Spleen (tissue), 7 donors: ENCODE data around the gene ARSK.

Experiments used
- POLR2A ChIP-seq, 3 donors: fragments of 450-650 bp; IDR thresholded peaks; one replicate each; pipeline ENCODE4 v1.5.1; 2017; ENCODE audit warnings: antibody characterized with exemption in 3 of 3, mild to moderate bottlenecking in 1 of 3
- POLR2AphosphoS5 ChIP-seq, 3 donors: sonication (generic); formaldehyde crosslinking; IDR thresholded peaks; one replicate each; pipeline ENCODE4 v1.5.1; 2017; ENCODE audit warnings: antibody characterized with exemption in 3 of 3
- TF ChIP-seq, protein P1 (sequence below), 11 experiments: fragments of 200-600 bp in 7 of 11; fragments of 450-650 bp in 4 of 11; sonication (generic) in 4 of 11; IDR thresholded peaks in 8 of 11; conservative IDR thresholded peaks in 3 of 11; 1 replicate in 7 of 11; 2 replicates in 4 of 11; pipeline versions ENCODE4 v1.4.0 to v1.8.0; 2016 to 2021; ENCODE audit warnings: antibody characterized with exemption in 11 of 11, inconsistent platforms in 4 of 11, mild to moderate bottlenecking in 1 of 11
- donor health status: DM: no; HTN: no; CAD: no; lungs with moderate emphysema.
- donor health status: DM: no; HTN: no; CAD: no.
- donor health status: DM: no; HTN: no; CAD: no.

- TF ChIP-seq POLR2A (IDR thresholded peaks at IDR 0.05) (no peak), POLR2AphosphoS5 (IDR thresholded peaks at IDR 0.05) (no peak)
- TF ChIP-seq, protein P1, sequence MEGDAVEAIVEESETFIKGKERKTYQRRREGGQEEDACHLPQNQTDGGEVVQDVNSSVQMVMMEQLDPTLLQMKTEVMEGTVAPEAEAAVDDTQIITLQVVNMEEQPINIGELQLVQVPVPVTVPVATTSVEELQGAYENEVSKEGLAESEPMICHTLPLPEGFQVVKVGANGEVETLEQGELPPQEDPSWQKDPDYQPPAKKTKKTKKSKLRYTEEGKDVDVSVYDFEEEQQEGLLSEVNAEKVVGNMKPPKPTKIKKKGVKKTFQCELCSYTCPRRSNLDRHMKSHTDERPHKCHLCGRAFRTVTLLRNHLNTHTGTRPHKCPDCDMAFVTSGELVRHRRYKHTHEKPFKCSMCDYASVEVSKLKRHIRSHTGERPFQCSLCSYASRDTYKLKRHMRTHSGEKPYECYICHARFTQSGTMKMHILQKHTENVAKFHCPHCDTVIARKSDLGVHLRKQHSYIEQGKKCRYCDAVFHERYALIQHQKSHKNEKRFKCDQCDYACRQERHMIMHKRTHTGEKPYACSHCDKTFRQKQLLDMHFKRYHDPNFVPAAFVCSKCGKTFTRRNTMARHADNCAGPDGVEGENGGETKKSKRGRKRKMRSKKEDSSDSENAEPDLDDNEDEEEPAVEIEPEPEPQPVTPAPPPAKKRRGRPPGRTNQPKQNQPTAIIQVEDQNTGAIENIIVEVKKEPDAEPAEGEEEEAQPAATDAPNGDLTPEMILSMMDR (IDR thresholded peaks at IDR 0.05 in 8 of 11, conservative IDR thresholded peaks at IDR 0.05 in 3 of 11) = no peak
These were observed 28.0 kb upstream of the ARSK start for GRCh38 chr5:95526871-95527270.
